Mesendoderm (in vitro differentiated cells): ENCODE measurements around the gene MEIS2.

Experiments
- DNase-seq: peaks from one replicate; pipeline ENCODE4 v3.0.0; 2013
- H2AK5ac ChIP-seq: 2 replicates; pipeline ENCODE4 v1.6.1; 2013; ENCODE audit warnings: low read length, inconsistent platforms
- H2BK120ac ChIP-seq: 2 replicates; pipeline ENCODE4 v1.6.1; 2013; ENCODE audit warnings: low read depth, mild to moderate bottlenecking, low read length, moderate library complexity, mixed read lengths
- H2BK15ac ChIP-seq: replicated peaks from 2 replicates; pipeline ENCODE4 v1.6.1; 2013; ENCODE audit warnings: low read depth, mild to moderate bottlenecking, moderate library complexity
- H2BK5ac ChIP-seq: 2 replicates; pipeline ENCODE4 v1.6.1; 2013; ENCODE audit warnings: low read length, inconsistent platforms
- H3K18ac ChIP-seq: 2 replicates; pipeline ENCODE4 v1.6.1; 2013; ENCODE audit warnings: mild to moderate bottlenecking, low read length, mixed read lengths
- H3K23ac ChIP-seq: one replicate; pipeline ENCODE4 v1.6.1; 2013; ENCODE audit warnings: low read length
- H3K27ac ChIP-seq: 2 replicates; pipeline ENCODE4 v1.5.1; 2013; ENCODE audit warnings: low read depth, mild to moderate bottlenecking, inconsistent platforms, low read length, moderate library complexity
- H3K27me3 ChIP-seq: 2 replicates; pipeline ENCODE4 v1.6.1; 2013; ENCODE audit warnings: low read length, control low read depth, mild to moderate bottlenecking, inconsistent platforms; ENCODE audit not compliant: insufficient read depth, poor library complexity
- H3K36me3 ChIP-seq: 2 replicates; pipeline ENCODE4 v1.6.1; 2013; ENCODE audit warnings: low read length, inconsistent platforms; ENCODE audit not compliant: control insufficient read depth, insufficient read depth
- H3K4ac ChIP-seq: one replicate; pipeline ENCODE4 v1.6.1; 2013; ENCODE audit warnings: low read depth, mild to moderate bottlenecking, low read length, moderate library complexity
- H3K4me1 ChIP-seq: 2 replicates; pipeline ENCODE4 v1.6.1; 2013; ENCODE audit warnings: low read depth, low read length, inconsistent platforms; ENCODE audit not compliant: control insufficient read depth
- H3K4me2 ChIP-seq: 2 replicates; pipeline ENCODE4 v1.6.1; 2013; ENCODE audit warnings: low read length
- H3K4me3 ChIP-seq: 2 replicates; pipeline ENCODE4 v1.5.1; 2013; ENCODE audit warnings: mild to moderate bottlenecking, low read length
- H3K56ac ChIP-seq: one replicate; pipeline ENCODE4 v1.6.1; 2013; ENCODE audit warnings: low read length
- H3K79me1 ChIP-seq: 2 replicates; pipeline ENCODE4 v1.6.1; 2013; ENCODE audit warnings: low read length, inconsistent platforms
- H3K79me2 ChIP-seq: 2 replicates; pipeline ENCODE4 v1.6.1; 2013; ENCODE audit warnings: mild to moderate bottlenecking, low read length; ENCODE audit not compliant: control insufficient read depth, insufficient read depth
- H3K9ac ChIP-seq: 2 replicates; pipeline ENCODE4 v1.6.1; 2013; ENCODE audit warnings: low read length, inconsistent platforms
- H4K5ac ChIP-seq: one replicate; pipeline ENCODE4 v1.6.1; 2013; ENCODE audit warnings: low read length
- H4K8ac ChIP-seq: one replicate; pipeline ENCODE4 v1.6.1; 2013; ENCODE audit warnings: low read depth, mild to moderate bottlenecking, control low read depth, low read length, moderate library complexity
- WGBS: extraction: QIAGEN DNeasy Blood & Tissue Kit; methylation state at CpG from one replicate; pipeline ENCODE4 v1.1.7; 2013; ENCODE audit warnings: low lambda C conversion rate, missing lambda C conversion rate; ENCODE audit not compliant: insufficient coverage; ENCODE audit errors: extremely low coverage; 5-methylcytosine and 5-hydroxymethylcytosine counted together

The MEIS2 gene

DNA sequence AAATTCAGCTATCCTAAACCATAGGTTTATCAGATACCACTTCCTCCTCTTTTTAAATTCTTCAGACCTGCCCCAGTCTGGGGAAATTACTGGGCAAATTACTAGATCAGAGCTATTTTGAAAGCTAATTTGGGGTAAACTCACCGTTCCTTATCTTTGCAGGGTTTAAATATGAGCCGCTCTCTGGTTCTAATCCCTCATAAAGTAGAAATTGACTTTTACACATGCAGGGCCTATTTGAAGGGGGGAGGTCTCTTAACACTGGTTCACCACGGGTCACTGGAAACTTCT, 11.0 kb upstream of the MEIS2 start:
- H3K79me2 ChIP-seq: no peaks in the 10 kb centered on the region
- no peak overlapping the region for H4K8ac ChIP-seq
- no peak overlapping the region for H2BK15ac ChIP-seq
- H3K56ac ChIP-seq: no peak overlapping the region
- WGBS: no CpG with 5 or more reads among the region's 3 CpGs
- no peaks in the 10 kb centered on the region for H3K79me1 ChIP-seq
- no peak for DNase-seq
- no peak overlapping the region for H2BK5ac ChIP-seq
- H3K27ac ChIP-seq: no peak overlapping the region
- H3K27me3 ChIP-seq: peaks cover 32% of the 10 kb centered on the region
- H3K23ac ChIP-seq: no peak overlapping the region
- no peak overlapping the region for H4K5ac ChIP-seq
- H3K9ac ChIP-seq: no peak overlapping the region
- H3K18ac ChIP-seq: no peak overlapping the region
- no peaks in the 10 kb centered on the region for H3K4me1 ChIP-seq
- no peaks in the 10 kb centered on the region for H3K36me3 ChIP-seq
- H2AK5ac ChIP-seq: no peak overlapping the region
- H2BK120ac ChIP-seq: no peak overlapping the region
- no peak overlapping the region for H3K4me2 ChIP-seq
- no peak overlapping the region for H3K4me3 ChIP-seq
- H3K4ac ChIP-seq: no peak overlapping the region

DNA sequence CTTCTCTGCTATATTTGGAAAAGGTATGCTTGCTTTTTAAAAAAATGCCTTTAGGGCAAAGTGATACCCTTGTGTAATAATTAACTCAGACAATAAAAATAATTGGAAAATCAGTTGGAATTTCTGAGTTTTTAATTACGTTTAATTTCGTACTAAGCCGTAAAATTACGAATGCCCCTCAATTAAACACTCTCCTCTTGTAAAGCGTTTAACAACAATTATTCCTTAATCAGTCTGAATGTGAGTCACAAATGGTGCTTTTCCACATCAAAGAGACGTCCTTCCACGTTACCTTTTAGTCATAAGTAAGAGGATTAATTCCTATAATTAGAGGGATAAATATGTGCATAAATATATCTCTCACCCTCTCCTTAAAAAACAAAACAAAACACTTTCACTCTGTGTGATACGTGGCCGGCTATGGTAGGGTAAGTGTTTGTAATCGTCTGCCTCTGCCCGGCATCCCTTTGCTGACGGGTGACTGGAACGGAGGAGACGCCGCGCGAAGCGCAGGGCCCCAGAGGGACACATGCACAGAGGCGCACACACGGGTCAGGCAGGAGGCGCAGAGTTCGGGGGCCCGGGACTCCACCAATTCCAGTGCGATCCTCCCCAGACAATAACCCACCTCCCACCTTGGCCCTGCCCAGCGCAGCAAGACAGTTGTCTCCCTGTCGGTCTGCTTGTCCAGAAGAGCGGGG, 9.7 kb upstream of the MEIS2 start:
- no peak overlapping the region for H2AK5ac ChIP-seq
- no peak overlapping the region for H3K27ac ChIP-seq
- no peak overlapping the region for H4K5ac ChIP-seq
- H3K36me3 ChIP-seq: no peaks in the 10 kb centered on the region
- no CpG with 5 or more reads among the region's 27 CpGs for WGBS
- no peak overlapping the region for H2BK15ac ChIP-seq
- no peak overlapping the region for H3K23ac ChIP-seq
- no peaks in the 10 kb centered on the region for H3K4me1 ChIP-seq
- DNase-seq: no peak
- no peak overlapping the region for H2BK120ac ChIP-seq
- no peaks in the 10 kb centered on the region for H3K79me2 ChIP-seq
- H3K27me3 ChIP-seq: peaks cover 38% of the 10 kb centered on the region
- no peak overlapping the region for H3K4ac ChIP-seq
- H3K79me1 ChIP-seq: no peaks in the 10 kb centered on the region
- H3K56ac ChIP-seq: no peak overlapping the region
- no peak overlapping the region for H4K8ac ChIP-seq
- H3K18ac ChIP-seq: no peak overlapping the region
- no peak overlapping the region for H3K4me3 ChIP-seq
- H3K4me2 ChIP-seq: peak overlapping the region; percentile 17
- no peak overlapping the region for H3K9ac ChIP-seq
- no peak overlapping the region for H2BK5ac ChIP-seq

DNA sequence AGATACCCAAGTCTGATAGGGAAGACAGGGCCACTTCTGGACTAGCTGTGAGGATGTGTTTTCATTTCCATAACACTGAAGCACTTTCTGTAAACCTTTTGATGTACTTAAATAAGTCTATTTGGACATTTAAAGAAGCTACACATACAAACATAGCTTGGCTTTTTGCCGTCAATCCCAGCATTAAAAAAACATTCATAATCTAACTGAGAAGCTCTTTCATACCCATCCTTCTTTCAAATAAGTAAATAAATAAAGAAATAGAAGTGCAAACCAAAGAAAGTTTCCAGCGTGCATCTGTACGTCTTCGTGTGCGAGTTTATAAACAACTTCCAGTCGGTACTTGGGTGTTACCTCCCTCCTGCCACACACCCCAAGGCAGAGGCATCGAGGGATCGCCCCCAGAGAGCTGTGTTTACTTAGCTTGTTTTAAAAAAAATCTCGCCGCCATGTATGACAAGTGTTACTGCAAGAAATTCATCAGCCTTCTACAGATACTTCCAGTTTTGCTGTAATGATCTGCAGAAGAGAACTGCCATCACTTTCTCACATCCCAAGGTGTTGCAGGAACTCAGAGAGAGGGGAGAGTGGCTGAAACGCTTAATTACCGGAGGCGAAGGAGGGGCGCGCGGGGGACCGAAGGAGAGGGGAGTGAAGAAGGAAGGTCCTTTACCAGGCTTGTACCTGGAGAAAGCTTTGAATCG, 9.0 kb upstream of the MEIS2 start:
- no CpG with 5 or more reads among the region's 18 CpGs for WGBS
- H3K79me2 ChIP-seq: no peaks in the 10 kb centered on the region

DNA sequence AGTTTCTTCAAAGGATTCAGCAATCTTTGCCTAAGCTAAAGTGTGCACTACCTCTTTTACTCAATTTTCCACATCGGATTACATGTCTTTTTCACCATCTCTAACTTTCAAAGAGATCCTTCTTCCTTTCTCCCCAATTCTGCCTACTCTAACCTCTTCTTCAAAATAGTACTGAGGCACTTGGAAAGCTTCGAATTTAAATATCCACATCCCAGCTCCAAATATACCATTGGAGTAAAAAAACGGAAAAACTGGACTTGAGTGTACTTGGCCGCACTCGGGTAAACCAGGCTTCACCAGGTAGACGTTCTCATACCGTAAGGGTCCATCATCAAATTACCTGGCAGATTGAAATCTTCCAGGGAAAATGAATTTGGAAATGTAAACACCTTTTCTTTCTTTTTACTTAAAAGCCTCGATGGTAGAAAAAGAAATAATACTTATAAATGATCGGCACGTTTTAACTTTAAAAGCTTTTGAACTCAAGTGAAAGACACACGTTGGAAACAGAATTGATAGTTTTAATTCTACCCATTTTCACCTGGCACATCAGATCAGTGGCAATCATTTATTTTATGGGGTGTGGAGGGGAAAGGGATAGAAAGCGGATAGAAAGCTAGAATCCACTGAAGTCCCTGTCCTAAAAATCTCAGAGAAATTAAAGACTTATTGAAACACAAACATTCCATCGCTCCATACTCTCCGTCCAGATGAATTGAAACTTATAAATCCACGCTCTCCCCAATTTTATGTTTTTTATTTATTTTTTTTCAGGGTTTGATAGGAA, 8.2 kb upstream of the MEIS2 start:
- Histone ChIP-seq H3K4me3 (no peak overlapping the region), H3K4me1 (no peaks in the 10 kb centered on the region), H4K8ac (no peak overlapping the region), H2BK120ac (no peak overlapping the region), H3K27me3 (peaks cover 47% of the 10 kb centered on the region), H2AK5ac (no peak overlapping the region), H3K4me2 (no peak overlapping the region), H3K56ac (no peak overlapping the region), H3K36me3 (no peaks in the 10 kb centered on the region), H3K9ac (no peak overlapping the region), H4K5ac (no peak overlapping the region), H2BK5ac (no peak overlapping the region), H3K79me2 (no peaks in the 10 kb centered on the region), H2BK15ac (no peak overlapping the region), H3K79me1 (no peaks in the 10 kb centered on the region), H3K4ac (no peak overlapping the region), H3K27ac (no peak overlapping the region), H3K18ac (no peak overlapping the region), H3K23ac (no peak overlapping the region)
- WGBS: no CpG with 5 or more reads among the region's 15 CpGs
- no peak for DNase-seq

More for the DNA sequence above, 9.0 kb upstream of the MEIS2 start:
- no peak overlapping the region for H2BK5ac ChIP-seq
- no peak overlapping the region for H3K9ac ChIP-seq
- H3K36me3 ChIP-seq: no peaks in the 10 kb centered on the region
- H3K27me3 ChIP-seq: peaks cover 43% of the 10 kb centered on the region
- no peak overlapping the region for H2BK120ac ChIP-seq
- no peak overlapping the region for H2BK15ac ChIP-seq
- no peak overlapping the region for H3K56ac ChIP-seq
- peak; percentile 55 for DNase-seq
- no peak overlapping the region for H3K18ac ChIP-seq
- no peaks in the 10 kb centered on the region for H3K4me1 ChIP-seq
- no peak overlapping the region for H3K27ac ChIP-seq
- no peak overlapping the region for H3K23ac ChIP-seq
- no peak overlapping the region for H2AK5ac ChIP-seq
- H4K5ac ChIP-seq: no peak overlapping the region
- H3K4ac ChIP-seq: no peak overlapping the region
- H3K4me2 ChIP-seq: no peak overlapping the region
- no peaks in the 10 kb centered on the region for H3K79me1 ChIP-seq
- no peak overlapping the region for H4K8ac ChIP-seq
- no peak overlapping the region for H3K4me3 ChIP-seq

DNA sequence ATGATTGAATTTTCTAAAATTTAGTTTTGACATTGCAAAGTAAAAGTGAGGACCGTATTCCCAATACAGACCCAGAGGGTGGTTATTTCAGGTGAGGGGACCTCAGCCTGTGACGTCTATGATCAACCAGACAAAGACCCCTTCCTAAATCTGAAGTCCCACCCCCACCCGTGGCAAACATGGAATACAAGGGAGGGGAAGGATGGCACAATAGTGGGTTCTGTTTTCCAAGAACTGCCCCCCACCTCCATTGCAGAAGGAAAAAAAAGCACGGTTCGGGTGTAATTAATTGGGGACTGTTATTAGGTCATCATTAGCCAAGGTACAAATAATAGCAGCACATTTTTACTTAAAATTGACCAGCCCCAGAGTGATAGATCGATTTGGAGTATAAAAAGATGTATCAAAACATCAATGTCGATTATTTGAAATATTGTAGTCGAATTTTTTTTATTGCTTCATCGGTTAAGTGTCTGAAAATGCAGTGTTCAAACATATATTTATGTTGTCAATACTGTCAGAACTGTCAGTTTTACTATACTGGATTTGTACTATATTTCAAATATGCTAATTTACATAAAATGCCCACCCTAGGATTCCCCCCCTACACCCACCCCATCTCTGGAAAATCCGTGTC, 7.5 kb upstream of the MEIS2 start:
- H3K23ac ChIP-seq: no peak overlapping the region
- H4K8ac ChIP-seq: no peak overlapping the region
- no peak overlapping the region for H3K9ac ChIP-seq
- no peak overlapping the region for H3K4me3 ChIP-seq
- no peak for DNase-seq
- H2AK5ac ChIP-seq: no peak overlapping the region
- WGBS: no CpG with 5 or more reads among the region's 10 CpGs
- no peak overlapping the region for H3K4ac ChIP-seq
- H3K56ac ChIP-seq: no peak overlapping the region
- H2BK5ac ChIP-seq: no peak overlapping the region
- H3K4me2 ChIP-seq: no peak overlapping the region
- no peak overlapping the region for H3K27ac ChIP-seq
- H4K5ac ChIP-seq: no peak overlapping the region
- H3K4me1 ChIP-seq: no peaks in the 10 kb centered on the region
- H3K27me3 ChIP-seq: peaks cover 44% of the 10 kb centered on the region
- H3K79me2 ChIP-seq: no peaks in the 10 kb centered on the region
- H2BK120ac ChIP-seq: no peak overlapping the region
- H2BK15ac ChIP-seq: peak overlapping the region; percentile 45
- H3K79me1 ChIP-seq: no peaks in the 10 kb centered on the region
- H3K18ac ChIP-seq: peak overlapping the region; percentile 89
- H3K36me3 ChIP-seq: no peaks in the 10 kb centered on the region
